Endothelial cell of umbilical vein (primary cell): ENCODE results near the gene PRKAG2. TPM values are rescaled to one million over a fixed set of nuclear protein-coding genes. Genes with fewer than 3 reads are reported as not detected.

Experiments
- BruUV-seq: library from RNA; stranded (reverse); fragments of 400-500 nt; replicated peaks from 2 replicates; lab custom pipeline; 2021; lab: Mats Ljungman, UMichigan
- CTCF ChIA-PET: fragments of 300-600, 350-600 bp; sonication (Branson Sonifier 250); formaldehyde crosslinking; loops from one replicate; lab custom pipeline; 2021; ENCODE audit warnings: antibody characterized with exemption, inconsistent platforms; lab: Charles Lee
- POLR2A ChIA-PET: fragments of 300-600, 350-600 bp; sonication (Branson Sonifier 250); formaldehyde crosslinking; loops from one replicate; lab custom pipeline; 2021; ENCODE audit warnings: antibody characterized with exemption, inconsistent platforms; lab: Charles Lee
- DNase-seq: peaks from one replicate; pipeline ENCODE4 v3.0.0-alpha.2; 2011; ENCODE audit warnings: low read depth, low spot score
- FAIRE-seq: peaks from 2 replicates; lab custom pipeline; 2011; peaks lifted over from hg19 to GRCh38; lab: Jason Lieb, UNC
- H2AFZ ChIP-seq: 2 replicates; pipeline ENCODE4 v1.6.0; 2012; ENCODE audit warnings: low read depth, low read length, control low read depth, inconsistent platforms
- H3K27ac ChIP-seq: 2 replicates; pipeline ENCODE4 v1.5.1; 2011; ENCODE audit warnings: low read depth, mild to moderate bottlenecking, control low read depth, low read length, moderate library complexity; ENCODE audit not compliant: insufficient read depth
- H3K27me3 ChIP-seq, 2 experiments: 2 replicates each; pipeline versions ENCODE4 v1.6.0 to v1.6.1; 2011; ENCODE audit warnings: low read length in 2 of 2, mixed read lengths in 1 of 2; ENCODE audit not compliant: control insufficient read depth in 2 of 2, insufficient read depth in 2 of 2
- H3K36me3 ChIP-seq, 2 experiments: 2 replicates in 1 of 2; 3 replicates in 1 of 2; pipeline ENCODE4 v1.5.1; 2011; ENCODE audit warnings: low read length in 2 of 2, mild to moderate bottlenecking in 1 of 2, moderate library complexity in 1 of 2; ENCODE audit not compliant: control insufficient read depth in 2 of 2, insufficient read depth in 2 of 2; ENCODE audit errors: extremely low read depth in 1 of 2
- H3K4me1 ChIP-seq: 3 replicates; pipeline ENCODE4 v1.5.1; 2011; ENCODE audit warnings: mild to moderate bottlenecking, low read length; ENCODE audit not compliant: control insufficient read depth, insufficient read depth; ENCODE audit errors: extremely low read depth
- H3K4me2 ChIP-seq: 2 replicates; pipeline ENCODE4 v1.6.1; 2011; ENCODE audit warnings: low read length, control low read depth, mixed read lengths; ENCODE audit not compliant: insufficient read depth
- H3K4me3 ChIP-seq, 3 experiments: fragments of 200-600 bp in 1 of 3; sonication (generic), shearing (Covaris generic) in 1 of 3; replicated peaks in 1 of 3; 2 replicates each; pipeline ENCODE4 v1.5.1; 2011 to 2016; ENCODE audit warnings: control low read depth in 3 of 3, low read length in 3 of 3, mild to moderate bottlenecking in 2 of 3, inconsistent platforms in 1 of 3, low read depth in 1 of 3, moderate library complexity in 1 of 3; ENCODE audit not compliant: insufficient read depth in 1 of 3
- H3K79me2 ChIP-seq: 2 replicates; pipeline ENCODE4 v1.6.0; 2012; ENCODE audit warnings: low read length, inconsistent platforms; ENCODE audit not compliant: control insufficient read depth, insufficient read depth
- H3K9ac ChIP-seq: replicated peaks from 2 replicates; pipeline ENCODE3; 2011; ENCODE audit warnings: low read length, control low read depth; ENCODE audit not compliant: insufficient read depth; ENCODE audit errors: extremely low read depth
- H3K9me1 ChIP-seq: replicated peaks from 3 replicates; pipeline ENCODE4 v1.6.0; 2011; ENCODE audit warnings: mild to moderate bottlenecking, low read length; ENCODE audit not compliant: control insufficient read depth, insufficient read depth; ENCODE audit errors: extremely low read depth
- H3K9me3 ChIP-seq: replicated peaks from 2 replicates; pipeline ENCODE4 v1.5.1; 2012; ENCODE audit warnings: low read length, inconsistent platforms; ENCODE audit not compliant: control insufficient read depth, insufficient read depth
- H4K20me1 ChIP-seq: replicated peaks from 2 replicates; pipeline ENCODE3; 2011; ENCODE audit warnings: mild to moderate bottlenecking, low read length; ENCODE audit not compliant: control insufficient read depth, insufficient read depth; ENCODE audit errors: extremely low read depth
- CTCF ChIP-seq, 2 donors: IDR thresholded peaks; 1 replicate in 1 of 2; 2 replicates in 1 of 2; pipeline ENCODE4 v1.5.1; 2011; ENCODE audit warnings: low read length in 2 of 2, mild to moderate bottlenecking in 2 of 2, moderate library complexity in 2 of 2, control low read depth in 1 of 2, inconsistent platforms in 1 of 2, low read depth in 1 of 2; ENCODE audit not compliant: insufficient read depth in 1 of 2; ENCODE audit errors: extremely low read depth in 1 of 2
- EZH2 ChIP-seq: IDR thresholded peaks from 2 replicates; pipeline ENCODE4 v1.6.1; 2012; ENCODE audit warnings: borderline replicate concordance, low read depth, mild to moderate bottlenecking, moderate library complexity, low read length, inconsistent platforms; ENCODE audit not compliant: severe bottlenecking
- FOS ChIP-seq: IDR thresholded peaks from 2 replicates; pipeline ENCODE4 v1.6.1; 2011; ENCODE audit warnings: mild to moderate bottlenecking, low read length, moderate library complexity, borderline replicate concordance; ENCODE audit not compliant: insufficient read depth
- GATA2 ChIP-seq: IDR thresholded peaks from 2 replicates; pipeline ENCODE4 v1.7.0; 2011; ENCODE audit warnings: low read depth, mild to moderate bottlenecking, moderate library complexity, mixed read lengths, low read length; ENCODE audit not compliant: insufficient read length, insufficient read depth
- JUN ChIP-seq: IDR thresholded peaks from 2 replicates; pipeline ENCODE4 v1.6.1; 2011; ENCODE audit warnings: borderline replicate concordance, low read depth; ENCODE audit not compliant: insufficient read length, insufficient read depth
- MAX ChIP-seq: IDR thresholded peaks from 2 replicates; pipeline ENCODE4 v1.6.1; 2011; ENCODE audit not compliant: insufficient read depth, insufficient read length
- MYC ChIP-seq: IDR thresholded peaks from one replicate; pipeline ENCODE4 v1.6.1; 2011; ENCODE audit warnings: mild to moderate bottlenecking, low read depth, low read length
- POLR2A ChIP-seq: IDR thresholded peaks from 2 replicates; pipeline ENCODE4 v1.6.1; 2012; ENCODE audit warnings: low read depth, mild to moderate bottlenecking, control low read depth, low read length
- POLR2AphosphoS5 ChIP-seq: IDR thresholded peaks from 2 replicates; pipeline ENCODE4 v1.6.1; 2012; ENCODE audit warnings: low read depth, mild to moderate bottlenecking, control low read depth, low read length, moderate library complexity; ENCODE audit not compliant: insufficient read depth
- dilution Hi-C: fragments of 300-500 bp; cut with MboI; formaldehyde crosslinking; loops from one replicate; pipeline ENCODE4 v1.15.0; 2019; ENCODE audit warnings: low sequenced_read_pairs; ENCODE audit not compliant: extremely low pct_ligation_motif_present
- intact Hi-C: fragments of 100-400 bp; cut with micrococcal nuclease; formaldehyde crosslinking; loops from one replicate; pipeline ENCODE4 v1.10.0; 2022
- polyA plus RNA-seq, 4 experiments: library from polyadenylated mRNA; depleted of rRNA in 3 of 4; stranded (reverse) in 3 of 4; unstranded in 1 of 4; fragments of >200 nt; gene quantifications; 2 replicates each; pipeline versions ENCODE4 v1.2.1 to v1.2.3, GENCODE V29; 2011 to 2012; ENCODE audit warnings: missing spikeins in 1 of 4
- total RNA-seq: library from RNA; stranded (reverse); gene quantifications from 2 replicates; pipeline ENCODE4 v1.2.3, GENCODE V29; 2021

Gene PRKAG2
- total and polyA plus RNA-seq, 2 donors (not counting 3 experiments of a cell fraction or from before 2014, with no cell fraction given) = 19.3 to 51.5 TPM

- H3K27me3 ChIP-seq = no peaks in the 10 kb centered on the region
- POLR2A ChIA-PET = no interaction called here
- H4K20me1 ChIP-seq = no peaks in the 10 kb centered on the region
- intact Hi-C loops = no loop called here
- H3K9me1 ChIP-seq = no peaks in the 10 kb centered on the region
- no peak overlapping the region for H3K27ac ChIP-seq
- H3K79me2 ChIP-seq = no peaks in the 10 kb centered on the region
- no peaks in the 10 kb centered on the region for H3K4me1 ChIP-seq
- no peak overlapping the region for H3K4me3 ChIP-seq
- no peak for FAIRE-seq
- H3K9ac ChIP-seq = no peak overlapping the region
- H3K4me2 ChIP-seq = no peak overlapping the region
- H2AFZ ChIP-seq = no peak overlapping the region
- no peak for DNase-seq
- BruUV-seq = no TSS peak
- TF ChIP-seq MAX = peak; percentile 46
- TF ChIP-seq POLR2AphosphoS5 = no peak
- TF ChIP-seq MYC = no peak
- no peaks in the 10 kb centered on the region for H3K9me3 ChIP-seq
- H3K36me3 ChIP-seq = no peaks in the 10 kb centered on the region
- CTCF ChIA-PET = no interaction called here
- dilution Hi-C loops = no loop called here
These were observed 167.5 kb downstream of the PRKAG2 start for GRCh38 chr7:151709141-151710038.

DNA sequence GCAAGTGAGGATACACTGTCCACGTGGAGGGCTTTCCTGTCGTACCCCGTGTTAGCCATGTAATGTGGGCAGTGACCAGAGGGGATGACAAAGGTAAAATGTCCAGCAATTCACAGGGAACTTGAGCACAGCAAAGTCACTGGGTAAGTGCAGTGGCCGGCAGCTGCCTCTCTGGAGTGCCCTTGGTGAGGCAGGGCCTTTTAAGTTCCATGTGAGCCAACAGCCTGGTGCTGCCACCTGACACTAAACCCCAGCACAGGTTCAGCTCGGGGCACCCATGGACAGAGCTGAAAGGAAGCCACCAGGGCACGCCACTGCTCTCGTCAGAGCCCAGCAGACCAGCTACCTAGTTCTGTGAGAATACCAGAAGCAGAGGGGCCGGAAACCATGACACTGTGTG, 168.3 kb downstream of the PRKAG2 start:
- TF ChIP-seq CTCF (IDR thresholded peaks at IDR 0.05; ENCODE audit: extremely low read depth in 1 of 2, insufficient read depth in 1 of 2, low read depth in 1 of 2, low read length in 2 of 2) (no peak), MAX (no peak), JUN (no peak), POLR2AphosphoS5 (no peak), FOS (no peak), GATA2 (no peak), POLR2A (no peak), EZH2 (no peak), MYC (no peak)
- Histone ChIP-seq H3K9me3 (no peaks in the 10 kb centered on the region), H3K4me3 (no peak overlapping the region), H4K20me1 (no peaks in the 10 kb centered on the region), H3K9ac (no peak overlapping the region), H3K4me1 (no peaks in the 10 kb centered on the region), H3K27ac (no peak overlapping the region), H3K27me3 (no peaks in the 10 kb centered on the region), H3K9me1 (no peaks in the 10 kb centered on the region), H3K4me2 (no peak overlapping the region), H3K36me3 (no peaks in the 10 kb centered on the region), H2AFZ (no peak overlapping the region), H3K79me2 (no peaks in the 10 kb centered on the region)
- dilution Hi-C loops = no loop called here
- POLR2A ChIA-PET = no interaction called here
- BruUV-seq = no TSS peak
- FAIRE-seq = no peak
- intact Hi-C loops = no loop called here
- DNase-seq = no peak
- CTCF ChIA-PET = no interaction called here
